ENCODE results near the gene CBARP.

Gene CBARP

DNA sequence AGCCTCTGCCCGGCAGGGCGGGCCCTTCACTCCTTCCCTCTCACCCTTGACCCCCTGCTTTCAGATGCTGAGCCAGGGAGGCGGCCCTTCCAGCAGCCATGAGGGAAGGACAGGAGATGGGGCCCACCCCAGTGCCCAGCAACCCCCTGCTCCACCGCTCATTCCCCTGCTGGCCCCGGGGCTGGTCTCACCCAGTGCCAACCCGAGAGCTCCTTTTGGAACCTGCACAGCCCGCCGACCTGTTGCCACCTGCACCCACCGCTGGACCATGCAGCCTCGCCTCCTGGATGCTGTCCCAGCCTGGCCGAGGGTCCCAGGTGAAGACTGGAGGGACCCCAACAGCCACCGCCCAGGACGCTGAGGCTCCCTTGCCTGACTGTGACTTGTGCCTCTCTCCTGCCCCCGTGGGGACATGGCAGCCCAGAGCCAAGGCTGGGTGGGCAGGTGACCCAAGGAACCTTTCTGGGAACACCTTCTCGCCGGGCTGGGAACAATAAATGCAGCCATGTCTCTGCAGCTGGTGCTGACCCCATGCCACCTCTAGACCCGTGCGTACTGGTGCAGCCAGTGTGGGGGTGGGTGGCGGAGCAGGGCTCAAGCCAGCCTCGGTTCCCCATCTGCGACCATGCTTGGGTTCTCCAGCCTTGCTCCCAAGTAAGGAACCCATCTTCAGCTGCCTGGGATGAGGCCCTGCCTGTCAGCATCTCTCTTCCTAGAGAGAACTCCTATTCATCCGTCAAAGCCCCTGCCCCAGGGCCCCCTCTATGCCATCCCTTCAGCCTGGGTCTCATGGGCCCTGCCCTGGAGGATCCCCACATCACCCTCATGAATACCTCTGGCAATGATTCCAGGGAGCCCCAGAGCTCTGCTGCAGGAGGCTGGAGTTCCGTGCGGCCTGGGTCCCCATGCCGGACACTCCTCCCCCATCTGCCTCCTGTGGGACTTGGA, 41.2 kb upstream of the CBARP start:
- Mint-ChIP-seq H3K4me1 (ENCODE audit: low read depth) (peaks cover 21% of the 10 kb centered on the region), H3K4me3 (no peak overlapping the region), H3K36me3 (peaks cover 5% of the 10 kb centered on the region), H3K9me3 (ENCODE audit: low read depth) (no peaks in the 10 kb centered on the region), H3K27ac (no peak overlapping the region), H3K27me3 (no peaks in the 10 kb centered on the region)

GRCh38 chr19:1278074-1278473, 40.3 kb upstream of the CBARP start:
- H3K4me1 Mint-ChIP-seq (ENCODE audit: low read depth): peaks cover 29% of the 10 kb centered on the region
- peak overlapping the region; percentile 16 for H3K27ac Mint-ChIP-seq
- H3K9me3 Mint-ChIP-seq (ENCODE audit: low read depth): no peaks in the 10 kb centered on the region
- peaks cover 9% of the 10 kb centered on the region for H3K36me3 Mint-ChIP-seq
- H3K27me3 Mint-ChIP-seq: no peaks in the 10 kb centered on the region
- H3K4me3 Mint-ChIP-seq: peak overlapping the region; percentile 46

- peak overlapping the region; percentile 93 for H3K4me3 Mint-ChIP-seq
- H3K36me3 Mint-ChIP-seq: peaks cover 9% of the 10 kb centered on the region
- H3K27ac Mint-ChIP-seq: peak overlapping the region; percentile 97
- no peaks in the 10 kb centered on the region for H3K27me3 Mint-ChIP-seq
- no peaks in the 10 kb centered on the region for H3K9me3 Mint-ChIP-seq (ENCODE audit: low read depth)
- H3K4me1 Mint-ChIP-seq (ENCODE audit: low read depth): peaks cover 38% of the 10 kb centered on the region
Measured at GRCh38 chr19:1277061-1277460, 39.3 kb upstream of the CBARP start.

DNA sequence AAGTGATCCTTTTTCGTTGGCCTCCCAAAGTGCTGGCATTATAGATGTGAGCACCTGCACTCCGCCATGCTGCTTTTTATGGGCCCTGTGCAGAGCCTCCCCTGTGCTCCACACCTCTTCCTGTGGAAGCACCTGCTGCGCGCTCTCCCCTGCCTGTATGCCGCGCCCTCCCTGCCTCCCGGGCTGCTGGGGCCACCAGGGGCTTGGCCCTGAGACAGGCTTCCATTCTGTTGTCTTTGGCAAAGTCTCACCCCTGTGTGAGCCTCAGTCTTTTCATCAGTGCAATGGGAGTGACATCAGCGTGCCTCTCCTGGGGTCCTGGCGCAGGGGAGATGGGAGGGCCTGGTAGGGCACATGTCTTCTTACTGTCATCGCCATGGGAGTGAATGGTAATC, 38.8 kb upstream of the CBARP start:
- H3K9me3 Mint-ChIP-seq (ENCODE audit: low read depth): no peaks in the 10 kb centered on the region

GRCh38 chr19:1275976-1276627, 38.3 kb upstream of the CBARP start:
- Mint-ChIP-seq H3K36me3 (peaks cover 9% of the 10 kb centered on the region), H3K4me3 (peak overlapping the region; percentile 93), H3K9me3 (ENCODE audit: low read depth) (no peaks in the 10 kb centered on the region), H3K27me3 (no peaks in the 10 kb centered on the region), H3K27ac (peak overlapping the region; percentile 97), H3K4me1 (ENCODE audit: low read depth) (peaks cover 44% of the 10 kb centered on the region)

More for the DNA sequence above, 38.8 kb upstream of the CBARP start:
- H3K36me3 Mint-ChIP-seq: peaks cover 9% of the 10 kb centered on the region
- peaks cover 41% of the 10 kb centered on the region for H3K4me1 Mint-ChIP-seq (ENCODE audit: low read depth)
- peak overlapping the region; percentile 93 for H3K4me3 Mint-ChIP-seq
- peak overlapping the region; percentile 97 for H3K27ac Mint-ChIP-seq
- no peaks in the 10 kb centered on the region for H3K27me3 Mint-ChIP-seq

DNA sequence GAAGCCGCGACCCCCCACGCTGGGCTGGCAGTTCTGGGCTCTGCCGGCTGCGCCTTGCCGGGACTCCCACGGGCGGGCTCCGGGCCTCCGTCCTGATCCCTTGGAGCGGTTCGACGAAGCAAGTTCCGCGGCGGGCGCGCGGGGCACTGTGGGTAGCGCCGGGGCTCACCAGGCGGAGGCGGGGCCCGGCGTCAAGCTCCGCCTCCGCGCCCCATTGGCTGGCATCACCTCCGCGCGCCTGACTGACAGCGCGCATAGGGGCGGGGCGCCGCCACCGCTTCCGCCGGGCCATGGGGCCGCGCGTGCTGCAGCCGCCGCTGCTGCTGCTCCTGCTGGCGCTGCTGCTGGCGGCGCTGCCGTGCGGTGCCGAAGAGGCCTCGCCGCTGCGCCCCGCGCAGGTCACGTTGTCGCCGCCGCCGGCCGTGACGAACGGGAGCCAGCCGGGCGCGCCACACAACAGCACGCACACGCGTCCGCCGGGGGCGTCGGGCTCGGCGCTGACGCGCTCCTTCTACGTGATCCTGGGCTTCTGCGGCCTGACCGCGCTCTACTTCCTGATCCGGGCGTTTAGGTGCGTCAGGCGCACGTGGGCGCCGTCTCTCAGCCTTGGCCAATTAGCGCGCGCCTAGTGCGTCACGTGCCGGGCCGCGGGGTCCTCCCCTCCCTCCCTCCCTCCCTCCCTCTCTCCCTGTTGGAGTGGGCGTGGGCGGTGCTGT, 37.6 kb upstream of the CBARP start, which contains the start of gene FAM174C:
TSS of gene FAM174C (plus strand) at position 271 of the 716 bp plus-strand sequence. CDS start at position 291, 20 bp downstream.
- no peaks in the 10 kb centered on the region for H3K9me3 Mint-ChIP-seq (ENCODE audit: low read depth)
- no peaks in the 10 kb centered on the region for H3K27me3 Mint-ChIP-seq
- peak within 1 kb of the TSS; percentile 93 for H3K4me3 Mint-ChIP-seq
- peaks cover 50% of the 10 kb centered on the region for H3K4me1 Mint-ChIP-seq (ENCODE audit: low read depth)
- H3K36me3 Mint-ChIP-seq: peaks cover 9% of the 10 kb centered on the region
- H3K27ac Mint-ChIP-seq: peak within 1 kb of the TSS; percentile 97

DNA sequence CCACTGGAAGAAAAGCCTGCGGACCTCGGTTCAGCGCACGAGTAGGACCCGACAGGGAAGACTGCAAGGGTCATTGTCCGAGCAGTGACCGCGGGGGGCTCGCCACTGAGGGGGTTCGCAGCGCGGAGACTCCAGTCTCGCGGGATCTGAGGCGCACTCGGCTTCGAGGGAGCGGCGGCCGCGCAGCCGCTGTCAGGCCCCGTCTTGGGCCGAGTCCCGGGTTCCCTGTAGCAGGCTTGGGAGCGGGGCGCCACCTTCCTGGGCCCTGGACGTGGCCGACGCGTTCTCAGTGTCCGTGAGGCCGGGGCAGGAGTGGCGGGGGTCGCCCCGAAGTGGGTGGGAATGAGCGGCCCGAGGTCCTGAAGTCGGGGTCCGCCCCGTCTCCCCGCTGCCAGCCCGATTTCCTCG, 37.1 kb upstream of the CBARP start:
- Mint-ChIP-seq H3K9me3 (ENCODE audit: low read depth) (no peaks in the 10 kb centered on the region), H3K4me1 (ENCODE audit: low read depth) (peaks cover 52% of the 10 kb centered on the region), H3K27me3 (no peaks in the 10 kb centered on the region), H3K36me3 (peaks cover 11% of the 10 kb centered on the region), H3K4me3 (peak overlapping the region; percentile 79), H3K27ac (no peak overlapping the region)

DNA sequence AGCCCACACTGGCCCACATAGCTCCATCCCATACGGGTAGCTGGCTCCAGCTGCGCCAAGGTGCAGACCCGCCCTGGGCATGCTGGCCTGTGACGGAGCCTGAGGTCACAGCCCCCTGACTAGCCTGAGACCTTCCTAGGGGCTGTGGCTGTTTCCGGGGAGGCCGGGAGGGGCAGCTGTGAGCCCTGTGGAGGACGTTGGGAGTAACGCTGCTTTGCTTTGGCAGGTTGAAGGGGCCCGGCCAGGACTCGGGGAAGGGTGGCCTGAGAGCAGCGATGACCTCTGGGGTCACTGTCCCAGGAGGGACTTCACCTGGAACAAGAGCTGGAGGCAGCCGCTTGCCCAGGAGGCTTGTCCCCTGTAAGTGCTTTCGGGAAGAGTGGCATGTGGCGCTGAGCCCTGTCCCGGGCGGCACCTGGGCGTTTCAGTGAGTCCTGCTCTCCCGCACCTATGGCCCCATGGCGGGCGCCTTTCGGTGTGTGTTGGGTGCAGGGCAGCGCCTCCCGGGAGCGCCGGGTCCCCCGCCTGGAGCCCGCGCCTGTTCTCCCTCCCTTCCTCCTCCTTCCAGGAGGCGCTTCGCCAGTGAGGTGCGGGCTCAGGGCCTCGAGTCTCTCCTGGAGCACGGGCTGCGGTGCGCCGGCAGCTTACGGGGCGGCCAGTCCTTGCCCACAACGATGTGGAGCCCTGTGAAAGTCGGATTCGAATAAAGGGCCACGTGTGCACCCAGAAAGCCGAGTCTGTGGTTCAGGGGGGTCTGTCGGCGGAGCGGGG, 36.5 kb upstream of the CBARP start:
- Mint-ChIP-seq H3K27me3 (no peaks in the 10 kb centered on the region), H3K36me3 (peaks cover 9% of the 10 kb centered on the region), H3K4me3 (peak overlapping the region; percentile 79), H3K9me3 (ENCODE audit: low read depth) (no peaks in the 10 kb centered on the region), H3K27ac (peak overlapping the region; percentile 84), H3K4me1 (ENCODE audit: low read depth) (peaks cover 48% of the 10 kb centered on the region)

GRCh38 chr19:1273263-1274041, 35.6 kb upstream of the CBARP start:
- no peaks in the 10 kb centered on the region for H3K9me3 Mint-ChIP-seq (ENCODE audit: low read depth)
- peaks cover 9% of the 10 kb centered on the region for H3K36me3 Mint-ChIP-seq
- H3K4me1 Mint-ChIP-seq (ENCODE audit: low read depth): peaks cover 53% of the 10 kb centered on the region
- peak overlapping the region; percentile 84 for H3K27ac Mint-ChIP-seq
- H3K27me3 Mint-ChIP-seq: no peaks in the 10 kb centered on the region
- peak overlapping the region; percentile 75 for H3K4me3 Mint-ChIP-seq

DNA sequence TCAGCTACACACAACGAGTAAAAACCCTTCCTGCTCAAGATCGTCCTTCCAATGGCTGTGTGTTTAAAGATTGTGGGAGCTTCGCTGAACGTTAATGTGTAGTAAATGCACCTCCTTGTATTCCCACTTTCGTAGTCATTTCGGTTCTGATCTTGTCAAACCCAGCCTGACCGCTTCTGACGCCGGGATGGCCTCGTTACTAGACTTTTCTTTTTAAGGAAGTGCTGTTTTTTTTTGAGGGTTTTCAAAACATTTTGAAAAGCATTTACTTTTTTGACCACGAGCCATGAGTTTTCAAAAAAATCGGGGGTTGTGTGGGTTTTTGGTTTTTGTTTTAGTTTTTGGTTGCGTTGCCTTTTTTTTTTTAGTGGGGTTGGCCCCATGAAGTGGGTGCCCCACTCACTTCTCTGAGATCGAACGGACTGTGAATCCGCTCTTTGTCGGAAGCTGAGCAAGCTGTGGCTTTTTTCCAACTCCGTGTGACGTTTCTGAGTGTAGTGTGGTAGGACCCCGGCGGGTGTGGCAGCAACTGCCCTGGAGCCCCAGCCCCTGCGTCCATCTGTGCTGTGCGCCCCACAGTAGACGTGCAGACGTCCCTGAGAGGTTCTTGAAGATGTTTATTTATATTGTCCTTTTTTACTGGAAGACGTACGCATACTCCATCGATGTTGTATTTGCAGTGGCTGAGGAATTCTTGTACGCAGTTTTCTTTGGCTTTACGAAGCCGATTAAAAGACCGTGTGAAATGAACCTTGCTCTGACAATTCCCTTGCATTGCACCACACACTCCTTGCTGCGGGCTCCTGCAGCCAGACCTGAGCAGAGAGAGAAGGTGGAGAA, 34.8 kb upstream of the CBARP start:
- H3K36me3 Mint-ChIP-seq: peaks cover 9% of the 10 kb centered on the region
- H3K27ac Mint-ChIP-seq: peak overlapping the region; percentile 84
- peak overlapping the region; percentile 74 for H3K4me3 Mint-ChIP-seq
- H3K27me3 Mint-ChIP-seq: no peaks in the 10 kb centered on the region
- H3K4me1 Mint-ChIP-seq (ENCODE audit: low read depth): peaks cover 54% of the 10 kb centered on the region
- H3K9me3 Mint-ChIP-seq (ENCODE audit: low read depth): no peaks in the 10 kb centered on the region

GRCh38 chr19:1271528-1272422, 34.0 kb upstream of the CBARP start:
- Mint-ChIP-seq H3K9me3 (ENCODE audit: low read depth) (no peaks in the 10 kb centered on the region), H3K36me3 (peaks cover 8% of the 10 kb centered on the region), H3K4me3 (peak overlapping the region; percentile 95), H3K4me1 (ENCODE audit: low read depth) (peaks cover 57% of the 10 kb centered on the region), H3K27me3 (no peaks in the 10 kb centered on the region), H3K27ac (peak overlapping the region; percentile 96)

DNA sequence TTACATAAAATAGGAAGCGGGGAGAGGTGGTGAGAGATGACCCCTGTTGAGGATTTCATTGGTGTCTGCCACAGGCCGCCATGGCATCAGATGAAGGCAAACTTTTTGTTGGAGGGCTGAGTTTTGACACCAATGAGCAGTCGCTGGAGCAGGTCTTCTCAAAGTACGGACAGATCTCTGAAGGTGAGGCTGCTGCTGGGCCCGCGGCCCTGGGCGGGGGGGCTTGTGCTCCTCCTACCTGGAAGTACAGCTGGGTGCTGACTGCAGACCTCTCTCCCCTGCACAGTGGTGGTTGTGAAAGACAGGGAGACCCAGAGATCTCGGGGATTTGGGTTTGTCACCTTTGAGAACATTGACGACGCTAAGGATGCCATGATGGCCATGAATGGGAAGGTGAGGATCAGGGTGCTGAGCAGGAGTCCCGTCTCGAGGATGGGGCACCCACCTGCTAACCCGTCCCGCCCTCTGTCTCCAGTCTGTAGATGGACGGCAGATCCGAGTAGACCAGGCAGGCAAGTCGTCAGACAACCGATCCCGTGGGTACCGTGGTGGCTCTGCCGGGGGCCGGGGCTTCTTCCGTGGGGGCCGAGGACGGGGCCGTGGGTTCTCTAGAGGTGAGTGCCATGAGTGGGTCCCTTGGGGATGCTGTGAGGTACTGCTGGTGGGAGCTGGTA, 33.2 kb upstream of the CBARP start:
- peaks cover 6% of the 10 kb centered on the region for H3K36me3 Mint-ChIP-seq

More for the DNA sequence above, 33.2 kb upstream of the CBARP start:
- H3K27me3 Mint-ChIP-seq: no peaks in the 10 kb centered on the region
- H3K4me3 Mint-ChIP-seq: peak overlapping the region; percentile 95
- H3K27ac Mint-ChIP-seq: peak overlapping the region; percentile 96
- H3K9me3 Mint-ChIP-seq (ENCODE audit: low read depth): no peaks in the 10 kb centered on the region
- H3K4me1 Mint-ChIP-seq (ENCODE audit: low read depth): peaks cover 54% of the 10 kb centered on the region
